ENCODE measurements around the gene LIN9.

LIN9 gene

DNA sequence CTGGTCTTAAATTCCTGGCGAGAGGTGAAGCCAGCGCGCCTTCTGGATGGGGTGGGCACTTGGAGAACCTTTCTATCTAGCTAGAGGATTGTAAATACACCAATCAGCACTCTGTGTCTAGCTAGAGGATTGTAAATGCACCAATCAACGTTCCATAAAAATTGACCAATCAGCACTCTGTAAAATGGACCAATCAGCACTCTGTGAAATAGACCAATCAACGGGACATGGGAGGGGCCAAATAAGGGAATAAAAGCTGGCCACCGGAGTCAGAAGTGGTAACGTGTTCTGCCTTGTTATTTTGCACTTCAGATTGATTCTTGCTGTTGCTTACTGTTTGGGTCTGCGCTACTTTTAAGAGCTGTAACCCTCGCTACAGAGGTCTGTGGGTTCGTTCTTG lies 12.0 kb upstream of the LIN9 start:
- DNase-seq (ENCODE audit: low read depth, low spot score): no peak

DNA sequence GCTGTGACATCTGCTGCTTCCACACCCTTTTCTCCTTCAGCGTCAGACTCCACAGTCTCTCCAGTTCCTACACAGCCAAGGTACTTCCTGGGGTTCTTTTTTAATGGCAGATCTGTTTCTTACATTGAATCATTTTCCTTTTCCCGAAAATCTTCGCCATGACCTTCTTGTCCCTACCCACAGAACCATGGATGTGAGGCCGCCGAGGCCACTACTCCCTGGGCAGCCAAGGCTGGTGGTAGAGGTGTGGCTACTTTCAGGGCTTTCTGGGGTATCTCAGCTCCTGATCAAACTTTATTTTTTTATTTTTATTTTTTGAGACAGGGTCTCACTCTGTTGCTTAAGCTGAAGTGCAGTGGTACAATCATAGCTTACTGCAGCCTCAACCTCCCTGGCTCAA lies 9.5 kb upstream of the LIN9 start:
- DNase-seq (ENCODE audit: low read depth, low spot score): no peak

- DNase-seq (ENCODE audit: low read depth, low spot score): no peak
Observed at GRCh38 chr1:226314055-226314454, 5.1 kb upstream of the LIN9 start.

- DNase-seq (ENCODE audit: low read depth, low spot score): no peak
Observed at GRCh38 chr1:226312065-226312464, 3.1 kb upstream of the LIN9 start.

GRCh38 chr1:226311376-226311775 lies 2.4 kb upstream of the LIN9 start:
- DNase-seq (ENCODE audit: low read depth, low spot score): no peak

- no peak for DNase-seq (ENCODE audit: low read depth, low spot score)
Observed at GRCh38 chr1:226310637-226311195, 1.8 kb upstream of the LIN9 start.

DNA sequence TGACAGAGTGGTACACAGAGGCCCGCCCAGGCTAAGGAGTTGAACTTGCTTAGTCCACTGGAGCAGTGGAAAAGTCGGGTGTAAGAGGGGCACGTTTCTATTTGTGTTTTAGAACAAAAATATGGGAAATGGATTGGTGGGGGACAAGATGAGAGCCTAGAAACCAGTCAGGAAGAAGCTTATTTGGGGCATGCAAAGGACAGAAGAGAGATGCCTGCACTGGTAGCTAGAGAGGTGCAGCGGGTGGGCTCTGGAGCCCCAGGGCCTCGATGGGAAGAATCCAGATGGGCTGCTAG lies 1.2 kb upstream of the LIN9 start:
- DNase-seq (ENCODE audit: low read depth, low spot score): no peak

DNA sequence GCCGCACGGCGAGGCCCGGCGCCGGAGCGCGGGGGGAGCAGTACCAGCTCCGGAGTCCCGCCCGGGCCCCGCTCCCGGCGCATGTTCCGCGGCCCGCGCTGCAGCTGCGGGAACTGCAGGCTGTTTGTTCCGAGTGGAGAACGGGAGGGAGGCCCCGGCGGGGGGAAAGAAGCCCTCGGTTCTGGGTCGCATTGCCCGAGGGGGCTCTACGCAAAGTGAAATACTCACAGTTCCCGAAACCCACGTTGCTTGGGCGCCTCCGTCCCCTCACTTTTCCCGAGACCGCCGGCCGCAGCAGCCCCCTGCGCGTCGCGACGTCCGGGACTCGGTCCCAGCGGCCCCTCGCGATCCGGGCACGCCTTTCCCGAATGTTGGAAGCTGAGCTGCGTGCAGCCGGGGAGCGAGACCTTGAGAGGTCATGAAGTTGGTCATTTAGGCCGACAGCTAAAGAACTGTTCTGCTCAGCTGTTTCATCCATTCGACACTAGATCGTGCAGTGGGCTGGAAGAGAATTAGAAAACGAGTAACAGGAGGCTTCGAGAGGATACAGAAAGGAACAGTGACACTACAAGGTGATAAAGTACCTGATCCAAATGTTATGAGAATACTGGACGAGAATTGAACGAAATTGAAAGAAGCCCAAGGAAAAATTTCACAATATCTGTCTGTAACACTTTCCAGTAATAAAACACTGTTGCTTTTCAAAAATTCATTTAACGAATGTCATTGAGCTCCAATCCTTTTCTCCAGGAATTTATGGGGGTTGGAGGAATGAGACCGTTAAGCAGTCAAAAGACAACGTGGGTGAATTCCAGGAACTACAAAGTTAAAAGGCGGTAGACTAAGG lies 657 bp upstream of the LIN9 start:
- DNase-seq (ENCODE audit: low read depth, low spot score): no peak

GRCh38 chr1:226308166-226308722 lies 720 bp downstream of the LIN9 start:
- DNase-seq (ENCODE audit: low read depth, low spot score): no peak

GRCh38 chr1:226306425-226306824 lies 2.5 kb downstream of the LIN9 start:
- DNase-seq (ENCODE audit: low read depth, low spot score): no peak

GRCh38 chr1:226305184-226305583 lies 3.8 kb downstream of the LIN9 start:
- no peak for DNase-seq (ENCODE audit: low read depth, low spot score)

DNA sequence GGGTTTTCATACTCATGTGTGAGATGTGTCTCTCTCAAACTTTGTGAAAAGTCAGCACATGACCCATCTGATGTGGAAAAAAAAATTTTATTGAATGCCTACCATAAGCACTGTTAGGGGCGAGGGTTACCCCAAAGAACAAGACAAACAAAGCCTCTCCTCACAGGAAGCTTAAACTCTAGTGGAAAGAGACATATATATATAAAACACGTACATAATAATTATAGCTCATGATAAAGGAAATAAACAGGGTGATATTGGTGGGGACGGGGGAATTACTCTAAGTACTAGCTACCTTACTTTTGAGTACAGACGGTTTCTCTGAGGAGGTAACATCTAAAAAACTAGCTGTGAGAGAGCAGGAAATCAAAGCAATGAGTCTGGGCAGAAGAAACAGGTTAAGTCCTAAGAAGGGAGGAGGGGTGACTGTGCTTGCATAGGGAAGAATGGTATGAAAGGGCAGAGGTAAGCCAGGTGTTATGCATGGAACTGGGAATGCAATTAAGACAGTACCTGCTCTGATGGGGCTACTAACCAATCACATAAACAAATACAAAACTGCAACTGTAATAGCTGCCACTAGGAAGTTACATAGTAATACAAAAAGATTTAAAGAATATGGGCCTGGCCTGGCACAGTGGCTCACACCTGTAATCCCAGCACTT lies 4.5 kb downstream of the LIN9 start:
- no peak for DNase-seq (ENCODE audit: low read depth, low spot score)

DNA sequence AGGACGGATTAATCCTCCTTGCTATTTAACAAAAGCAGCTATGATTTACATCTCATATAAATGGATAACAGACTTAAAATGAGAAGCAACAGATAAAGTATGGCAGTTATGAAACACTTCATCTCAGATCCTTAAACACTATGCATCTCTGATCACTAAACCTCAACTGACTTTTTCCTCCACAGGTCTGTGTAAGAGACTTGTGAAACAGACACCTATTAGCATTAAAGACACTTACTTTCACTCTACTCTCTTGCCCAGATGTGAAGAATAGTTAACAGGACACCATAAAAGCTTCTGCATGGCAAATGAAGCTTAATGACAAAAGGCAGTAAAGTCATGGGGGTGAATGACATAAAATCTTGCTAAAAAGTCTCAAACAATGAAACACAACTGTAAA lies 6.2 kb downstream of the LIN9 start:
- DNase-seq (ENCODE audit: low read depth, low spot score): no peak

DNA sequence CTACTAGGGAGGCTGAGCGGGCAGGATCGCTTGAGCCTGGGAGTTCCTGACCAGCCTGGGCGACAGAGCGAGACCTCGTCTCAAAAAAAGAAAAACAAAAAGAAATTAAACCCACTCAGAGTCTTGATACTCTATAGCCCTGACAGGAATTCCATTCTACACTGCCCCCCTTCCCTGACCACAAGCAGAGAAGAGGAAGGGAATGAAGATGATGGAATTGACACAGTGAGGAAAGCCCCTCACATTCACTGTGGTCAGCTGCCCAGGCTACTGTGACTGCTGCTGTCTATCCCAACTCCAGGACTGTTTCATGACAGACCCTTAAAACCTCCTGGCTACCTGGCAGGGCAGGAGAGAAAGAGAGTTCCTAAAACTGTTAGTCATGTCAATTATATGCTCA lies 12.1 kb downstream of the LIN9 start:
- no peak for DNase-seq (ENCODE audit: low read depth, low spot score)

DNA sequence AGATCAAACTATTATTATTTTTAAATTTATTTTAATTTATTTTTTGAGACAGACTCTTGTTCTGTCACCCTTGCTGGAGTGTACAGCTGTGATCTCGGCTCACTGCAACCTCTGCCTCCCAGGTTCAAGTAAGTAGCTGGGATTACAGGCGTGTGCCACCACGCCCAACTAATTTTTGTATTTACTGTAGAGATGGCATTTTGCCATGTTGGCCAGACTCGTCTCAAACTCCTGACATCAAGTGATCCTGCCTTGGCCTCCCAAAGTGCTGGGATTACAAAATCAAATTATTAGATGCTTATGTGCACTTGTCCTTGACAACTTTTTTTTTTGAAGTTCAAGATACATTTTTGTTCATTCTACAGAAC lies 15.4 kb downstream of the LIN9 start:
- no peak for DNase-seq (ENCODE audit: low read depth, low spot score)

DNA sequence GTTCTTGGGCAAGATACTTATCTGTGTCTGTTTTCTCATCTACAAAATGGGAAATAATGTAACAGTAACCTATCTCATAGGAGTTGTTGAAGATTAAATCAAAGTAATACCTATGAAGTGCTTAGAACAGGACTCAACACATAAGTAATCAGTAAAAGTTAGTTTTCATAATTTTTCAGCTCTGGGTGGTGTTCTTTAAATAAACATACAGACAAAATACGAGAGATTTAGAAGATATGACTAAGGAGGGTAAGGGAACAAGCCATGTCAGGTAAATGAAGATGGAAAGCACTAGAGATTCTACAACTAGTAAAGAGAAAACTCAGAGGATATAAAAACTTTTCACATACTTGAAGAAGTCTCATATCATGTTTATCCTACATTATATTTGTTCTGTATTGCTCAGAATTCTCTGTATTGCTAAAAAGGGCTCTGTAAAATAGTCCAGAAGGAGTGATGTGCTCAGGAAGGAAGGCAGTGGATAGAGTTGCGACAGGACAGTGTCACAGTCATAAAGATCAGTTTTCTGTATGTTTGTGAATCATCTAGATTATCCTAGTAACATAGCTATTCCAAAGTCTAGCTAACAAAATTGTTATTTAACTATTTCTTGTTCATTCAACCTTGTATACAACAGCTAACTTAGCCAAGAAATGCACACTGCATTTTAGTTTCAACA lies 16.0 kb downstream of the LIN9 start:
- DNase-seq (ENCODE audit: low read depth, low spot score): no peak

DNA sequence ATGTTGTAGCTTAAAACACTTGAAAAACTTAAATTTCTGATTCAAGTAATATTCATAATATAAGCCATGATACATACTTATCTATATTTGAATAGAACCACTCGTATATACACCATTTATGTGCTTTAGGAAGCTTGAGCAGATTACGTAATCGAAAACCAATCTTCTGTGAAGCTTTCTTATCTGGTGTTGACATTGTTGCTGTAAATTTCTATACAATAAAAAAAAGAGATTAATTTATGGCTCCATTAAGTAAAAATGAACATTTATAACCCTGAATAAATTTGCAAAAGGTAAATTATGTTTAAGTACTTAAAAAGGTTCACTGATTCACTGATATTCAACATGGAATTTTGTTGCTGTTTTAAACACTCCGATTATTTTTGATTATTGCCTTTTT lies 21.4 kb downstream of the LIN9 start:
- DNase-seq (ENCODE audit: low read depth, low spot score): no peak

- DNase-seq (ENCODE audit: low read depth, low spot score): no peak
Observed at GRCh38 chr1:226281058-226281457, 27.9 kb downstream of the LIN9 start.

GRCh38 chr1:226279498-226279897 lies 29.5 kb downstream of the LIN9 start:
- no peak for DNase-seq (ENCODE audit: low read depth, low spot score)

DNA sequence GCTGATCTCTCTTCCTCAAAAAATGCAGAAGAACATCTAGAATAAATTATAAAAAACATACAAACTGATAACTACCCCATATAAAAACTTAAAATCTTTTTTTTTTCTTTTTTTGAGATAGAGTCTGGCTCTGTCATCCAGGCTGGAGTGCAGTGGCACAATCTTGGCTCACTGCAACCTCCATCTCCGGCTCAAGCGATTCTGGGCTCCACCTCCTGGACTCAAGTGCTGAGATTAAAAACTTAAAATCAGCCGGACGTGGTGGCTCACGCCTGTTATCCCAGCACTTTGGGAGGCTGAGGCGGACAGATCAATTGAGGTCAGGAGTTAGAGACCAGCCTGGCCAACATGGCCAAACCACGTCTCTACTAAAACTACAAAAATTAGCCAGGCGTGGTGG lies 31.1 kb downstream of the LIN9 start:
- DNase-seq (ENCODE audit: low read depth, low spot score): no peak

- no peak for DNase-seq (ENCODE audit: low read depth, low spot score)
Observed at GRCh38 chr1:226276987-226277386, 32.0 kb downstream of the LIN9 start.

- no peak for DNase-seq (ENCODE audit: low read depth, low spot score)
Observed at GRCh38 chr1:226276077-226276682, 32.8 kb downstream of the LIN9 start.

Data from smooth muscle cell of the brain vasculature (primary cell).